Measurements from ENCODE around the gene CDYL2.

DNA sequence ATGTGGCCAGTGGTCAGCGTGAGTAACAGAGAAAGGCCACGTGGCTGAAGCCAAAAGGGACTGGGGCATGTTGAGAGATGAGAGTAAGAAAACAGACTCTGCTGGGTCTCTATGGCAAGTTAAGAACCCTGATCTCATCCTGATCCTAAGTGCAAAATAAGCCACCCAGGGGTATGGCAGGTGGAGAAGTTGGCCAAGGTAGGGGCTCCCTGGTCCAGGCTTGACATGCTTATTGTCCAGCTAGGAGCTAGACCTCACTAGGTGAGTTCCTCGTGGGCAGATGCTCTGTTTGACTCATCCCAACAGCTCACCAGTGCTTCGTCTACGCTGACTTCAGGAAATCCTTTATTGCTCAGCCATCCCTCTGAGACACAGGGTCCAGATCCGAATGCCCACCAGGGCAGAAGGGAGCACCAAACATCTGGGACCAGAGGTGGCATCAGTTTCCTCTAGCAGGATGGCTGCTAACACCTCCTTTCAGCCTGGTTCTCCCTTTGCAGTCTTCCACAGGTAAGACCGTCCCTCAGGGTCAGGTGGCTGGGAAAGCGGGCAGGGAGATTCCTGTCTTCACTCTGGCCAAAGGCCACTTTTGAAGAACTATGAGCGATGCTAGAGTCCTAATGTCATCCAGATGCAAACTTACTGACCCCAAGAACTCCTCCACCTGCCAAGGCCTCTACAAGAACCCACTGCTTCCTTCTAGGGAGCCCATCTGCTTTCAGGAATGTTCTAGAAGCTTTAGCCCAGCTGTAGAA, 99.5 kb downstream of the CDYL2 start:
- TF ChIP-seq ARNTL (CRISPR knock-in tag; IDR thresholded peaks at IDR 0.05; ENCODE audit: borderline replicate concordance, low read depth) = no peak
- TF ChIP-seq TCF4 (CRISPR knock-in tag; IDR thresholded peaks at IDR 0.05; ENCODE audit: borderline replicate concordance) = no peak
- TF ChIP-seq ZFP3 (CRISPR knock-in tag; IDR thresholded peaks at IDR 0.05) = no peak
- TF ChIP-seq, protein P1, sequence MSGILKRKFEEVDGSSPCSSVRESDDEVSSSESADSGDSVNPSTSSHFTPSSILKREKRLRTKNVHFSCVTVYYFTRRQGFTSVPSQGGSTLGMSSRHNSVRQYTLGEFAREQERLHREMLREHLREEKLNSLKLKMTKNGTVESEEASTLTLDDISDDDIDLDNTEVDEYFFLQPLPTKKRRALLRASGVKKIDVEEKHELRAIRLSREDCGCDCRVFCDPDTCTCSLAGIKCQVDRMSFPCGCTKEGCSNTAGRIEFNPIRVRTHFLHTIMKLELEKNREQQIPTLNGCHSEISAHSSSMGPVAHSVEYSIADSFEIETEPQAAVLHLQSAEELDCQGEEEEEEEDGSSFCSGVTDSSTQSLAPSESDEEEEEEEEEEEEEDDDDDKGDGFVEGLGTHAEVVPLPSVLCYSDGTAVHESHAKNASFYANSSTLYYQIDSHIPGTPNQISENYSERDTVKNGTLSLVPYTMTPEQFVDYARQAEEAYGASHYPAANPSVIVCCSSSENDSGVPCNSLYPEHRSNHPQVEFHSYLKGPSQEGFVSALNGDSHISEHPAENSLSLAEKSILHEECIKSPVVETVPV (CRISPR knock-in tag; IDR thresholded peaks at IDR 0.05) = no peak
- TF ChIP-seq, protein P2, sequence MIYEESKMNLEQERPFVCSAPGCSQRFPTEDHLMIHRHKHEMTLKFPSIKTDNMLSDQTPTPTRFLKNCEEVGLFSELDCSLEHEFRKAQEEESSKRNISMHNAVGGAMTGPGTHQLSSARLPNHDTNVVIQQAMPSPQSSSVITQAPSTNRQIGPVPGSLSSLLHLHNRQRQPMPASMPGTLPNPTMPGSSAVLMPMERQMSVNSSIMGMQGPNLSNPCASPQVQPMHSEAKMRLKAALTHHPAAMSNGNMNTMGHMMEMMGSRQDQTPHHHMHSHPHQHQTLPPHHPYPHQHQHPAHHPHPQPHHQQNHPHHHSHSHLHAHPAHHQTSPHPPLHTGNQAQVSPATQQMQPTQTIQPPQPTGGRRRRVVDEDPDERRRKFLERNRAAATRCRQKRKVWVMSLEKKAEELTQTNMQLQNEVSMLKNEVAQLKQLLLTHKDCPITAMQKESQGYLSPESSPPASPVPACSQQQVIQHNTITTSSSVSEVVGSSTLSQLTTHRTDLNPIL (CRISPR knock-in tag; IDR thresholded peaks at IDR 0.05; ENCODE audit: low read depth) = no peak
- TF ChIP-seq, protein P3, sequence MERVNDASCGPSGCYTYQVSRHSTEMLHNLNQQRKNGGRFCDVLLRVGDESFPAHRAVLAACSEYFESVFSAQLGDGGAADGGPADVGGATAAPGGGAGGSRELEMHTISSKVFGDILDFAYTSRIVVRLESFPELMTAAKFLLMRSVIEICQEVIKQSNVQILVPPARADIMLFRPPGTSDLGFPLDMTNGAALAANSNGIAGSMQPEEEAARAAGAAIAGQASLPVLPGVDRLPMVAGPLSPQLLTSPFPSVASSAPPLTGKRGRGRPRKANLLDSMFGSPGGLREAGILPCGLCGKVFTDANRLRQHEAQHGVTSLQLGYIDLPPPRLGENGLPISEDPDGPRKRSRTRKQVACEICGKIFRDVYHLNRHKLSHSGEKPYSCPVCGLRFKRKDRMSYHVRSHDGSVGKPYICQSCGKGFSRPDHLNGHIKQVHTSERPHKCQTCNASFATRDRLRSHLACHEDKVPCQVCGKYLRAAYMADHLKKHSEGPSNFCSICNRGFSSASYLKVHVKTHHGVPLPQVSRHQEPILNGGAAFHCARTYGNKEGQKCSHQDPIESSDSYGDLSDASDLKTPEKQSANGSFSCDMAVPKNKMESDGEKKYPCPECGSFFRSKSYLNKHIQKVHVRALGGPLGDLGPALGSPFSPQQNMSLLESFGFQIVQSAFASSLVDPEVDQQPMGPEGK (CRISPR knock-in tag; IDR thresholded peaks at IDR 0.05; ENCODE audit: borderline replicate concordance) = no peak
- TF ChIP-seq RARB (CRISPR knock-in tag; IDR thresholded peaks at IDR 0.05) = no peak
- no peak for TF ChIP-seq ISL1 (CRISPR knock-in tag; IDR thresholded peaks at IDR 0.05)

Data from SK-N-SH treated with all-trans-retinoic acid at 6 μM for 48 hours (cell line).